ENCODE results near the gene ZNF14. TPM values are rescaled to one million over a fixed set of nuclear protein-coding genes. Genes with fewer than 3 reads are reported as not detected.

Gene ZNF14

Small RNAs within 50 kb of the gene (small RNA-seq; reads per million reads assigned to genes)
- gene AC011458.2 = not detected
- not detected for gene AC011477.5
